K562 (cell line): ENCODE measurements around the gene OTUD5. TPM values are rescaled to one million over a fixed set of nuclear protein-coding genes. Genes with fewer than 3 reads are reported as not detected.

Experiments used
- ATAC-seq: fragments of 200-7000 bp; cut with Tn5 transposase; 3 replicates; pipeline ENCODE4 v1.9.1; 2020; ENCODE audit warnings: moderate library complexity
- BruUV-seq: library from RNA; stranded (reverse); fragments of 400-500 nt; replicated peaks from 2 replicates; lab custom pipeline; 2021; lab: Mats Ljungman, UMichigan
- CTCF ChIA-PET: fragments of 300-600 bp; formaldehyde crosslinking; extraction: SDS; loops from one replicate; lab custom pipeline; 2021; ENCODE audit warnings: low intra/inter-chr PET ratio; lab: Yijun Ruan, JAX
- POLR2A ChIA-PET: fragments of 300-600, 350-650 bp; sonication (Branson Sonifier 250); formaldehyde crosslinking; extraction: SDS; loops from one replicate; lab custom pipeline; 2021; ENCODE audit warnings: antibody characterized with exemption, inconsistent platforms; lab: Yijun Ruan, JAX
- DNase-seq, 4 experiments: peaks; one replicate each; pipeline versions ENCODE4 v3.0.0 to v3.0.0-alpha.2; 2011 to 2018; ENCODE audit warnings: low spot score in 3 of 4, mixed read lengths in 3 of 4; ENCODE audit errors: extremely low read depth in 1 of 4
- FAIRE-seq: peaks from 2 replicates; lab custom pipeline; 2011; peaks lifted over from hg19 to GRCh38; lab: Jason Lieb, UNC
- H2AFZ ChIP-seq: 2 replicates; pipeline ENCODE4 v1.6.0; 2011; ENCODE audit warnings: low read depth, low read length, control low read depth, inconsistent platforms
- H3K27ac ChIP-seq: fragments of 200-600 bp; 3 replicates; pipeline ENCODE4 v1.8.0; 2011; ENCODE audit warnings: low read depth, mild to moderate bottlenecking, control low read depth, inconsistent platforms, low read length, moderate library complexity, mixed read lengths; ENCODE audit errors: extremely low read depth
- H3K27me3 ChIP-seq, 2 experiments: fragments of 300-600 bp in 1 of 2; 2 replicates in 1 of 2; 3 replicates in 1 of 2; pipeline versions ENCODE4 v1.6.0 to v1.8.0; 2011; ENCODE audit warnings: inconsistent platforms in 2 of 2, low read length in 2 of 2, mild to moderate bottlenecking in 1 of 2, mixed read lengths in 1 of 2, moderate library complexity in 1 of 2; ENCODE audit not compliant: control insufficient read depth in 2 of 2, insufficient read depth in 2 of 2
- H3K36me3 ChIP-seq: fragments of 300-600 bp; 3 replicates; pipeline ENCODE4 v1.8.0; 2011; ENCODE audit warnings: mild to moderate bottlenecking, low read length, inconsistent platforms; ENCODE audit not compliant: control insufficient read depth, insufficient read depth
- H3K4me1 ChIP-seq, 2 experiments: fragments of 200-600 bp in 1 of 2; replicated peaks in 1 of 2; 2 replicates in 1 of 2; 3 replicates in 1 of 2; pipeline versions ENCODE4 v1.5.1 to v1.8.0; 2011; ENCODE audit warnings: inconsistent platforms in 2 of 2, low read length in 2 of 2, mild to moderate bottlenecking in 1 of 2, mixed read lengths in 1 of 2, moderate library complexity in 1 of 2; ENCODE audit not compliant: control insufficient read depth in 2 of 2, insufficient read depth in 2 of 2
- H3K4me2 ChIP-seq: 2 replicates; pipeline ENCODE4 v1.6.1; 2011; ENCODE audit warnings: low read length, control low read depth, inconsistent platforms, mixed read lengths; ENCODE audit not compliant: insufficient read depth
- H3K4me3 ChIP-seq: fragments of 200-600 bp; sonication (generic), shearing (Covaris generic); 2 replicates; pipeline ENCODE4 v1.5.1; 2016; ENCODE audit warnings: control low read depth, inconsistent platforms
- H3K79me2 ChIP-seq: fragments of 200-600 bp; 3 replicates; pipeline ENCODE4 v1.8.0; 2011; ENCODE audit warnings: low read length, inconsistent platforms; ENCODE audit not compliant: control insufficient read depth, insufficient read depth
- H3K9ac ChIP-seq, 2 experiments: 2 replicates each; pipeline versions ENCODE4 v1.6.0 to v1.6.1; 2011; ENCODE audit warnings: low read depth in 2 of 2, low read length in 2 of 2, control low read depth in 1 of 2, inconsistent platforms in 1 of 2, mild to moderate bottlenecking in 1 of 2, mixed read lengths in 1 of 2; ENCODE audit not compliant: insufficient read depth in 1 of 2
- H3K9me1 ChIP-seq: one replicate; pipeline ENCODE4 v1.6.0; 2011; ENCODE audit warnings: inconsistent platforms, mild to moderate bottlenecking, low read length, moderate library complexity; ENCODE audit not compliant: control insufficient read depth, insufficient read depth
- H3K9me3 ChIP-seq: replicated peaks from 2 replicates; pipeline ENCODE4 v1.5.1; 2011; ENCODE audit warnings: low read depth, low read length, inconsistent platforms; ENCODE audit not compliant: control insufficient read depth, insufficient read depth
- H4K20me1 ChIP-seq: replicated peaks from 2 replicates; pipeline ENCODE4 v1.6.1; 2011; ENCODE audit warnings: low read length, inconsistent platforms, mixed read lengths; ENCODE audit not compliant: control insufficient read depth, insufficient read depth
- CBX2 ChIP-seq: fragments of 200-600 bp; sonication (generic); IDR thresholded peaks from one replicate; pipeline ENCODE4 v1.6.1; 2012; ENCODE audit warnings: mild to moderate bottlenecking, low read length, inconsistent platforms; ENCODE audit not compliant: insufficient read depth, poor library complexity, severe bottlenecking
- CBX3 ChIP-seq, 2 experiments: IDR thresholded peaks; 1 replicate in 1 of 2; 2 replicates in 1 of 2; pipeline ENCODE4 v1.6.1; 2012; ENCODE audit warnings: inconsistent platforms in 2 of 2, low read length in 2 of 2, borderline replicate concordance in 1 of 2, control low read depth in 1 of 2
- HMG20B ChIP-seq: fragments of 250-450 bp; sonication (Bioruptor Pico); IDR thresholded peaks from 2 replicates; pipeline ENCODE4 v1.5.0; 2021; ENCODE audit warnings: mild to moderate bottlenecking
- HNRNPL ChIP-seq: fragments of 200-400 bp; formaldehyde crosslinking; IDR thresholded peaks from 2 replicates; pipeline ENCODE4 v1.6.1; 2017; ENCODE audit warnings: low read depth, mild to moderate bottlenecking, low read length
- MAFG ChIP-seq: fragments of 450-650 bp; conservative IDR thresholded peaks from 2 replicates; pipeline ENCODE4 v1.6.1; 2016; ENCODE audit warnings: missing genetic modification characterization, missing compliant biosample characterization
- MECOM ChIP-seq: fragments of 250-450 bp; sonication (Bioruptor Pico); IDR thresholded peaks from 2 replicates; pipeline ENCODE4 v1.8.0; 2022; ENCODE audit warnings: inconsistent platforms
- MIER1 ChIP-seq: fragments of 450-650 bp; IDR thresholded peaks from 2 replicates; pipeline ENCODE4 v1.6.1; 2016; ENCODE audit warnings: antibody characterized with exemption, mild to moderate bottlenecking, low read depth
- PHTF2 ChIP-seq: fragments of 250-450 bp; sonication (Bioruptor Pico); IDR thresholded peaks from 2 replicates; pipeline ENCODE4 v1.5.0; 2021; ENCODE audit warnings: mild to moderate bottlenecking
- PTBP1 ChIP-seq: fragments of 200-400 bp; formaldehyde crosslinking; IDR thresholded peaks from 2 replicates; pipeline ENCODE4 v1.6.1; 2017; ENCODE audit warnings: low read depth, low read length
- PTRF ChIP-seq: fragments of 450-650 bp; IDR thresholded peaks from 2 replicates; pipeline ENCODE4 v1.6.1; 2016; ENCODE audit warnings: mild to moderate bottlenecking, missing genetic modification characterization, missing compliant biosample characterization
- RAD21 ChIP-seq, 2 experiments: fragments of 250-450 bp in 1 of 2; fragments of 450-650 bp in 1 of 2; sonication (Bioruptor Pico) in 1 of 2; formaldehyde crosslinking in 1 of 2; IDR thresholded peaks in 1 of 2; conservative IDR thresholded peaks in 1 of 2; 2 replicates each; pipeline versions ENCODE4 v1.4.0 to v1.8.0; 2020 to 2022; ENCODE audit warnings: mild to moderate bottlenecking in 2 of 2, moderate library complexity in 1 of 2
- SMARCC2 ChIP-seq: fragments of 450-650 bp; IDR thresholded peaks from 2 replicates; pipeline ENCODE4 v1.6.1; 2017; ENCODE audit warnings: antibody characterized with exemption, moderate library complexity, mild to moderate bottlenecking, low read depth
- ZNF3 ChIP-seq: fragments of 250-450 bp; sonication (Bioruptor Pico); IDR thresholded peaks from 2 replicates; pipeline ENCODE4 v1.5.0; 2021; ENCODE audit warnings: mild to moderate bottlenecking, moderate library complexity
- WGBS: fragments of 100-300 bp; shearing (Covaris generic); methylation state at CpG from one replicate; pipeline ENCODE4 v1.1.6; 2016; ENCODE audit warnings: low coverage, mixed read lengths; ENCODE audit not compliant: insufficient coverage; ENCODE audit errors: missing lambda C conversion rate; 5-methylcytosine and 5-hydroxymethylcytosine counted together
- in situ Hi-C: fragments of 300-500 bp; cut with MboI; formaldehyde crosslinking; loops from 4 replicates; pipeline ENCODE4 v1.15.0; 2018; ENCODE audit warnings: inconsistent platforms, mixed read lengths
- intact Hi-C: fragments of 100-400 bp; cut with micrococcal nuclease; formaldehyde crosslinking; loops from 2 replicates; pipeline ENCODE4 v1.14.2; 2022
- polyA plus RNA-seq, 8 experiments: library from polyadenylated mRNA; depleted of rRNA in 4 of 8; stranded (reverse) in 5 of 8; unstranded in 3 of 8; fragments of >200 nt; fragmentation: Nextera tagmentation in 2 of 8; fragmentation: Illumina TruSeq in 1 of 8; extraction: Ambion mirVana in 2 of 8; extraction: Trizol in 1 of 8; gene quantifications; 2 replicates each; pipeline versions ENCODE4 v1.2.1 to v1.2.3, GENCODE V29; 2011 to 2014; ENCODE audit warnings: inconsistent platforms in 1 of 8, missing spikeins in 1 of 8
- total RNA-seq, 7 experiments: library from RNA; depleted of rRNA in 6 of 7; stranded (reverse); fragments of >200 nt in 6 of 7; fragmentation: Illumina TruSeq in 2 of 7; extraction: Trizol in 2 of 7; gene quantifications; 2 replicates each; pipeline versions ENCODE4 v1.2.1 to v1.2.3, GENCODE V29; 2011 to 2021; ENCODE audit warnings: low replicate concordance in 1 of 7
- TF ChIP-seq, protein P1 (sequence below): fragments of 250-450 bp; sonication (Bioruptor Pico); IDR thresholded peaks from 2 replicates; pipeline ENCODE4 v1.4.0; 2020
- TF ChIP-seq, protein P2 (sequence below): IDR thresholded peaks from 2 replicates; pipeline ENCODE4 v1.6.1; 2014; ENCODE audit warnings: antibody characterized with exemption
- TF ChIP-seq, protein P3 (sequence below): fragments of 250-450 bp; sonication (Bioruptor Pico); IDR thresholded peaks from 2 replicates; pipeline ENCODE4 v1.4.0; 2020; ENCODE audit warnings: mild to moderate bottlenecking

Gene OTUD5
- total and polyA plus RNA-seq, 9 of the 15 experiments (the other 6 are each of a cell fraction or from before 2014, with no cell fraction given) = 3.6 to 102 (median 59.0) TPM

DNA sequence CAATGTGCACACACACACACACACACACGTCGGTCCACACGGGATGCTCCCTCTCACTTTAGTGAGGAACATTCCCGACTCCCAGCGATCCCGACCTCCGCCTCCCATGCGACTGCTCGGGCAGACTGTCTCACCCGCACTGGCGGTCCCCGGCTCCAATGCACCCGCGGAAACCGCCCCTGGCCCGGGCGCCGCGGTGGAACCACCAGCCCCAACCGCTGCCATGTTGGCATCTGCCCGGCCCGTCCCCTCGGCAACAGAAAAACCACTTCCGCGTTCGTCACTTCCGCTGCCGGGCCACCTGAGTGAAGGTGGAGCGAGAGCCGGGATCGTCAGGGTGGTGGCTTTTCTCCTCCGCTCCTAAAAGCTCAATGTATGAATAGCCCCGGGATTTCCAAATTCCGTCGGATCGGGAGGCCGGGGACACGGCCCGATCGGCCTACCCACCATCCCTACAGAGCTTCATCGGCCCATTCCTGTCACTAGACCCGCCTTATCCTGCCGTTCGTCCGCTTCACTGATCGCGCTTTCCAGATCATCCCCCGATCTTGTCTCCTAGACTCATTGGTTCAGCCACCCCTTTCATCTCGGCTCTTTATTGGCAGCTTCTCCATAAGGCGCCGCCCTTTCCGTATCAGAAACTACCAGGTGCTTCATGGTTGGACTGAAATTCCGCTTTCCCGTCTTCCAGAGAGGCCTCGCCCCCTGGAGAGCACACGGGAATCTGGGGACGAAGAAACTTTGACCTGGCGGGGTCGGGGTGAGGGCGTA is 45.8 kb downstream of the OTUD5 start, which contains the start of gene SLC35A2:
SLC35A2 (minus strand) TSS at position 235 of the 771 bp plus-strand sequence; CDS start at position 225, 10 bp downstream.
- Histone ChIP-seq H2AFZ (peak within 1 kb of the TSS; percentile 71), H3K9me3 (no peaks in the 10 kb centered on the region), H3K4me2 (peak within 1 kb of the TSS; percentile 100), H3K36me3 (peaks cover 64% of the 10 kb centered on the region), H3K9me1 (no peaks in the 10 kb centered on the region), H3K9ac (peak within 1 kb of the TSS; percentile 85 to 95), H4K20me1 (peaks cover 31% of the 10 kb centered on the region), H3K79me2 (peaks cover 51% of the 10 kb centered on the region), H3K27ac (peak within 1 kb of the TSS; percentile 89), H3K27me3 (no peaks in the 10 kb centered on the region), H3K4me3 (peak within 1 kb of the TSS; percentile 92), H3K4me1 (peaks cover 30 to 34% of the 10 kb centered on the region in 2 experiments)
- in situ Hi-C loops (no loop called here), intact Hi-C loops (loop anchor here (5.0 to 10.0 kb wide), 2 partner anchors 149 to 277 kb away; partner anchors contain the start of gene GLOD5)
- no TSS peak for BruUV-seq
- peak; percentile 70 to 88 (median 76) for DNase-seq
- peak; percentile 91 for ATAC-seq
- ChIA-PET POLR2A (interaction anchor here (0.6 to 3.1 kb wide), 6 partner anchors 8 to 110 kb away, joined by 3 to 13 read pairs (median 4); partner anchors contain the start of genes HDAC6, PQBP1 and TIMM17B), CTCF (no interaction called here)
- FAIRE-seq = peak; percentile 88
- WGBS = under 1% methylated on average over 36 of the region's 60 CpGs
- no peak for TF ChIP-seq HNRNPL
- TF ChIP-seq ZNF3 (CRISPR knock-in tag) = peak; percentile 77
- TF ChIP-seq, protein P1, sequence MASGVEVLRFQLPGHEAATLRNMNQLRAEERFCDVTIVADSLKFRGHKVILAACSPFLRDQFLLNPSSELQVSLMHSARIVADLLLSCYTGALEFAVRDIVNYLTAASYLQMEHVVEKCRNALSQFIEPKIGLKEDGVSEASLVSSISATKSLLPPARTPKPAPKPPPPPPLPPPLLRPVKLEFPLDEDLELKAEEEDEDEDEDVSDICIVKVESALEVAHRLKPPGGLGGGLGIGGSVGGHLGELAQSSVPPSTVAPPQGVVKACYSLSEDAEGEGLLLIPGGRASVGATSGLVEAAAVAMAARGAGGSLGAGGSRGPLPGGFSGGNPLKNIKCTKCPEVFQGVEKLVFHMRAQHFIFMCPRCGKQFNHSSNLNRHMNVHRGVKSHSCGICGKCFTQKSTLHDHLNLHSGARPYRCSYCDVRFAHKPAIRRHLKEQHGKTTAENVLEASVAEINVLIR = peak; percentile 64; the same call in 1 of the 2 replicates
- TF ChIP-seq, protein P2, sequence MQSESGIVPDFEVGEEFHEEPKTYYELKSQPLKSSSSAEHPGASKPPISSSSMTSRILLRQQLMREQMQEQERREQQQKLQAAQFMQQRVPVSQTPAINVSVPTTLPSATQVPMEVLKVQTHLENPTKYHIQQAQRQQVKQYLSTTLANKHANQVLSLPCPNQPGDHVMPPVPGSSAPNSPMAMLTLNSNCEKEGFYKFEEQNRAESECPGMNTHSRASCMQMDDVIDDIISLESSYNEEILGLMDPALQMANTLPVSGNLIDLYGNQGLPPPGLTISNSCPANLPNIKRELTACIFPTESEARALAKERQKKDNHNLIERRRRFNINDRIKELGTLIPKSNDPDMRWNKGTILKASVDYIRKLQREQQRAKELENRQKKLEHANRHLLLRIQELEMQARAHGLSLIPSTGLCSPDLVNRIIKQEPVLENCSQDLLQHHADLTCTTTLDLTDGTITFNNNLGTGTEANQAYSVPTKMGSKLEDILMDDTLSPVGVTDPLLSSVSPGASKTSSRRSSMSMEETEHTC = no peak
- TF ChIP-seq HMG20B (CRISPR knock-in tag) = peak; percentile 93; the same call in 1 of the 2 replicates
- TF ChIP-seq PHTF2 (CRISPR knock-in tag) = peak; percentile 91
- TF ChIP-seq MAFG (tag) = no peak
- TF ChIP-seq CBX3 (IDR thresholded peaks at IDR 0.05; ENCODE audit: borderline replicate concordance in 1 of 2, low read length in 2 of 2) = no peak
- TF ChIP-seq SMARCC2 = no peak
- TF ChIP-seq CBX2 = no peak
- 0 out of 4 replicates have a peak, but pooled peaks of 1 of the 2 experiments have one; percentile 12 for TF ChIP-seq RAD21 (CRISPR knock-in tag; conservative IDR thresholded peaks at IDR 0.05 in 1 of 2, IDR thresholded peaks at IDR 0.05 in 1 of 2)
- TF ChIP-seq, protein P3, sequence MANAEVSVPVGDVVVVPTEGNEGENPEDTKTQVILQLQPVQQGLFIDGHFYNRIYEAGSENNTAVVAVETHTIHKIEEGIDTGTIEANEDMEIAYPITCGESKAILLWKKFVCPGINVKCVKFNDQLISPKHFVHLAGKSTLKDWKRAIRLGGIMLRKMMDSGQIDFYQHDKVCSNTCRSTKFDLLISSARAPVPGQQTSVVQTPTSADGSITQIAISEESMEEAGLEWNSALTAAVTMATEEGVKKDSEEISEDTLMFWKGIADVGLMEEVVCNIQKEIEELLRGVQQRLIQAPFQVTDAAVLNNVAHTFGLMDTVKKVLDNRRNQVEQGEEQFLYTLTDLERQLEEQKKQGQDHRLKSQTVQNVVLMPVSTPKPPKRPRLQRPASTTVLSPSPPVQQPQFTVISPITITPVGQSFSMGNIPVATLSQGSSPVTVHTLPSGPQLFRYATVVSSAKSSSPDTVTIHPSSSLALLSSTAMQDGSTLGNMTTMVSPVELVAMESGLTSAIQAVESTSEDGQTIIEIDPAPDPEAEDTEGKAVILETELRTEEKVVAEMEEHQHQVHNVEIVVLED (CRISPR knock-in tag) = no peak
- TF ChIP-seq PTBP1 = peak; percentile 89; the same call in 1 of the 2 replicates
- no peak for TF ChIP-seq PTRF (tag)
- TF ChIP-seq MIER1 = no peak
- no peak for TF ChIP-seq MECOM (CRISPR knock-in tag)
